GM18519 (cell line): ENCODE results near the gene ADGRG3.

Experiments
- ATAC-seq: cut with Tn5 transposase; IDR thresholded peaks from one replicate; pipeline ENCODE4 v1.9.1; 2021; ENCODE audit warnings: mild to moderate bottlenecking, moderate library complexity; ENCODE audit not compliant: unreplicated experiment, low FRiP score

ADGRG3 gene

DNA sequence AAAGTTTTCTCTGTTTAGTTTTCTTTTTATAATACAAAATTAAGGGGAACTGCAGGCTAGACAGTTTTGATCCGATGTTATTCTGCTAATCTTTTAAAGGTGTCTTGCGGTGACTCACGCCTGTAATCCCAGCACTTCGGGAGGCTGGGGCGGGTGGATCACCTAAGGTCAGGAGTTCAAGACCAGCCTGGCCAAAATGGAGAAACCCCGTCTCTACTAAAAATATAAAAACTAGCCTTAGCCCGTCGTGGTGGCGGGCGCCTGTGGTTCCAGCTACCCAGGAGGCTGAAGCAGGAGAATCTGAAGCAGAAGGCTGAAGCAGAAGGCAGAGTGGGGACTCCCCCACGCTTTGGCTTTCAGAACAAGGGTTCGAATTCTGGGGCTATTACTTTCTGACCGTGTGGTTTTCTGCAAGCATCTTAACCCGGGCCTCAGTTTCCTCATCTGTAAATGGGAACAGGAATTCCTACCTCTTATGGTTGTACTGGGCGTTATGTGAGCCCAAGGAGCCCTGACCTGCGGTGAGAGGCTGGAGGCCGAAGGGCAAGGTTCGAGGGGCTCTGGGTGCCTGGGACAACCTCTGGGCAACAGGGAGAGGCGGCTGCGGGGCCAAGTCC, 66.3 kb downstream of the ADGRG3 start:
- ATAC-seq, result no peak

- ATAC-seq, result peak; percentile 78
These were observed 67.0 kb downstream of the ADGRG3 start for GRCh38 chr16:57734925-57735754.

GRCh38 chr16:57735755-57736418, 67.8 kb downstream of the ADGRG3 start, which contains the start of gene KATNB1:
TSS of gene KATNB1 (plus strand) at chr16:57735770. CDS start at chr16:57737244, 1,474 bp downstream.
- ATAC-seq, result no peak

GRCh38 chr16:57736419-57737351, 68.6 kb downstream of the ADGRG3 start:
- ATAC-seq, result no peak

- no peak for ATAC-seq
These were observed 70.7 kb downstream of the ADGRG3 start for GRCh38 chr16:57738844-57739243.
